Glomerular endothelial cell (primary cell): ENCODE measurements around the gene MBTD1. TPM values are rescaled to one million over a fixed set of nuclear protein-coding genes. Genes with fewer than 3 reads are reported as not detected.

Experiments used
- DNase-seq: peaks from one replicate; pipeline ENCODE4 v3.0.0-alpha.2; 2011; ENCODE audit warnings: low read depth, low spot score; ENCODE audit errors: extremely low read depth
- total RNA-seq: library from RNA; depleted of rRNA; stranded (reverse); fragments of >200 nt; gene quantifications from 2 replicates; pipeline ENCODE4 v1.2.3, GENCODE V29; 2015

Gene MBTD1
- total RNA-seq, 1 donor from 2014 or later = 11.4 TPM

DNA sequence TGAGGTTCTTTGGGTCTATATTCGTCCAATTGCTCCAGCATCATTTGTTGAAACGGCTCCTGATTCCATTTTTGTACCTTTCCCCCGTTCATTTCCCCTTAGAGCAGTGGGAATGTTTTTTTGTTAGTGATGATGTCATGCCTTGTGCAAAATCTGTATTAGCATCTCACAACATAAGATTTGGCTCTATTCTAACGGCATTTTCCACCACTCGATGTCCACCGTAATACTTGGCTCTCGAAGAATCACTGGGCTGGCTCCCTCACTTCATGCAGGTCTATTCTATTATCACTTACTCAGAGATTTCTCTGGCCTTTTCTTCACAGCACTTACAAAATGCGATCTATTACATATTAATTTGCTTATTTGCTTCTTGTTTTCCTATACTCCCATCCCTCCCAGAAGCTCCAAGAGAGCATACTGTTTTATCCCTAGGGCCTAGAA, 107.1 kb downstream of the MBTD1 start:
- DNase-seq = no peak

DNA sequence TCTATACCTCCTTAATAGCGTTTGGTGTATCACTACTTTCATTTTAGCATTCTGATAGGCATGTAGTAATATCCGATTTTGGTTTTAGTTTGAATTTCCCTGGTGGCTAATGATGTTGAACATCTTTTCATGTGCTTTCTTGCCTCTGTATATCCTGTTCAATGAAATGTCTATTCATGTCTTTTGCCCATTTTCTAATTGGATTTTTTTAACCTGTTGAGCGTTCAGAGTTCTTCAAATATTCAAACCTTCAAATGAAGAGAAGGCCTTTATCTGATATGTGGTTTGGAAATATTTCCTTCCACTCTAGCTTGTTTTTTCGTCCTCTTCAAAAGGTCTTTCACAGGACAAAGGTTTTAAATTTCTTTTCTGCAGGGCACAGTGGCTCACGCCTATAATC, 108.9 kb downstream of the MBTD1 start:
- no peak for DNase-seq

DNA sequence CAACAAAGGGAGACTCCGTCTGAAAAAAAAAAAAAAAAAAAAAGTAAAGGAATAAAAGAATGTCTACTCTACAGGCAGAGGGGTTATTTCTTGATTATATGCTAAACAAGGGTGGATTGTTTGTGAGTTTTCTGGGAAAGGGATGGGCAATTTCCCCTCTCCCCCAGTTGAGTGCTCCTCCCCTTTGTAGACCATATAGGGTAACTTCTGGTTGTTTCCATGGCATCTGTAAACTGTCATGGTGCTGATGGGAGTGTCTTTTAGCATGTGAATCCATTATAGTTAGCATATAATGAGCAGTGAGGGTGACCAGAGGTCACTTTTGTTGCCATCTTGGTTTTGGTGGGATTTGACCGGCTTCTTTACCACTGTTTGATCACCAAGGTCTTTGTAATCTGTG, 110.7 kb downstream of the MBTD1 start:
- no peak for DNase-seq

DNA sequence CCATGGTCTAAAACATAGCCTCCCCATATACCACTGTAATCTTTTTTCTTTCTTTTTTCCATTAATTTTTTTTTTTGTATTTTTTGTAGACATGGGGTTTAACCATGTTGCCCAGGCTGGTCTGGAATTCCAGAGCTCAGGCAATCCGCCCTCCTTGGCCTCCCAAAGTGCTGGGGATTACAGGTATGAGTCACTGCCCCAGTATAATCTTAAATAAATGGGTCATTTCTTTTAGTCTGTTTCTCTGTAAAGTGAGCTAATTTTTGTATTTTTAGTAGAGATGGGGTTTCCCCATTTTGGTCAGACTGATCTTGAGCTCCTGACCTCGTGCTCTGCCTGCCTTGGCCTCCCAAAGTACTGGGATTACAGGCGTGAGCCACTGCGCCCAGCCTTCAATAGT, 112.2 kb downstream of the MBTD1 start:
- no peak for DNase-seq

DNA sequence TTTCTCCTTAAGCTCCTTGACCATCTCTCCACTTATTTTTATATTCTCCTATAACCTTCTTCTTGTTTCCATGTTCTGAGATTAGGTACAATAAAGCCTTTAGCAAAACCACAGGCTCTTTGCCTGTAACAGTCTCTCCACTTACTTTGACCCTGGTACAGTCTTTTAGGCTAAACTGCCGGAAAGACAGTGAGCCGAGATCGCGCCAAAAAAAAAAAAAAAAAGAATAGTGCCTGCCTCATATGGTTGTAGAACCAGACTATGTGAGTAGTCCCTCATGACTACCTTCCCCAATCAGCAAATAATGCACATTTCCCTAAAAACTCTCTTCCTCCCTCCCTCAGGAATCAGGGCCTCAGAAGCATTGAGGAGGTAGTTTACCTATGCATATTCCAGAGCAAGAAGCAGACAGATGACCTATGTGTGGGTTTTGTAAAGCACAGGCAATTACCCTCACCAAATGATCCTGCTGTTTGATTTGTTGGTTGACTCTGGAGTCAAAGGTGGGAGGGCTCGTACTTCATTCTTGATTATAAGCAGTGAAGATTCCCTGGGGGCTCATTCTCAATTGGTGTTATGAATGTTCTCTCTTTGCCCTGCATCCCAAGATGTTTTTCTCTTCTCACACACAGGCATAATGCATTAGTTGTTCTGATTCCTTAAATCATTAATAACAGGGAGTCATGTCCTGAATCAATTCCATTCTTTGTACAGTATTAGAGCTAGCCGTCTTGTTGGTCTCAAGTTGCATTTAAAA, 115.4 kb downstream of the MBTD1 start:
- DNase-seq = no peak

DNA sequence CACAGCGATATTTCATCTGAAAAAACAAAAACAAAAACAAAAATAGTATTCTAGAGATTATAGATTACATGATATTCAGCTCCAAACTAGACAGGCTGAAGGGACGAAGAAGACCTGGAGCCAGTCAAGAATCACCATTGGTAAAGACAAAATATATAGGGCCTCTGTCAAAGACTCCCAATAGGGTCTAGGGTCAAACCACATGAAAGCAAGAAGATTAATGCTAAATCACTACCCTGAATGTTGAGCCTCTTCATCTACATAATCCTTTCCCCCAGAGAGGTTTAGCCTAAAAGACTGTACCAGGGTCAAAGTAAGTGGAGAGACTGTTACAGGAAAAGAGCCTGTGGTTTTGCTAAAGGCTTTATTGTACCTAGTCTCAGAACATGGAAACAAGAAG, 117.3 kb downstream of the MBTD1 start:
- DNase-seq = no peak

DNA sequence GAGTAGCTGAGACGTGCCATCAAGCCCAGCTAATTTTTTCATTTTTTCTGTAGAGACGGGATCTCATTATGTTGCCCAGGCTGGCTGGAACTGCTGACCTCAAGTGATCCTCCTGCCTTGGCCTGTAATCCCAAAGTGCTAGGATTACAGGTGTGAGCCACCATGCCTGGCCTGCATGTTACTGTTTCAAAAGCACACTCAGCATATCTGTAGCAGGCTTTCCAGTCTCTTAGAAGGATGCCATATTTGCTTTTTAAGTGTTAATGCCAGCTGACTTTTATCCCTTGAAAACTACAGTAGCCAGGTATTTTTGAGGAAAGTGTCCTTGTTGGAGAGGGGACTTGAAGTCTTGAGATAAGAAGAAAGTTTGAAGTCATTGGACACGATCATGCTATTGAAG, 123.9 kb downstream of the MBTD1 start:
- no peak for DNase-seq

DNA sequence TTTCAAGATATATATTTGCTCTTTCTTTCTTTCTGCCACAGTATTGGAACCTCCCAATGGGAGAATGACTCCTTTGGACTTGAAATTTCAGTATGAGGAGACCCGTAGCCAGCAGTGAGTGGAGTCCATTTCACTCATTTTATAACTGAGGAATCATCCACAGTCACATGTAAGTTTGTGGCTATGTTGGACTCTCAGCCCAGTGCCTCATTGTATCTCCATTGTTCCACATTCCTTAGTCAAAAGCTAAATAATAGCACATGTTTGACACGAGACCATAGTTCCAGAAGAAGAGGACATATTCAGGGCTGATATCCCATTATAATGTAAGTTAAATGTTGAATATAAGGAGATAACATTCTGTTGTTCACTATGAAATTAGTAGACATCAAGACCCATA, 126.5 kb downstream of the MBTD1 start:
- DNase-seq = no peak

DNA sequence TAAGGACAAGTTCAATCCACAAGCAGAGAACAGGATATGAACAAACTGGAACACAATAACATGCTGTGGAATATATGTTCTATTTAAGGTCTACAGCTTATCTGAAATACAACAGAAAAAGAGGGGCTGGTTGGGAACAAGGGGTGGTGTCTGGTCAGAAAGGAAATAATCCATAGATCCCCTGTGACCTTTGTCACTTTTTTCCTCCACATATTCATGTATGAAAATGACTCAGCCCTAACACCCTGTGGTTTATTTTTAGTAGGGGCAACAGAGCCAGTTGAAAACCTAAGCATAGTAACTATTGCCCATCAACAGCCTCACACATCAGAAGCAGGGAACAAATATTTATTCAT, 126.9 kb downstream of the MBTD1 start:
- DNase-seq = no peak

DNA sequence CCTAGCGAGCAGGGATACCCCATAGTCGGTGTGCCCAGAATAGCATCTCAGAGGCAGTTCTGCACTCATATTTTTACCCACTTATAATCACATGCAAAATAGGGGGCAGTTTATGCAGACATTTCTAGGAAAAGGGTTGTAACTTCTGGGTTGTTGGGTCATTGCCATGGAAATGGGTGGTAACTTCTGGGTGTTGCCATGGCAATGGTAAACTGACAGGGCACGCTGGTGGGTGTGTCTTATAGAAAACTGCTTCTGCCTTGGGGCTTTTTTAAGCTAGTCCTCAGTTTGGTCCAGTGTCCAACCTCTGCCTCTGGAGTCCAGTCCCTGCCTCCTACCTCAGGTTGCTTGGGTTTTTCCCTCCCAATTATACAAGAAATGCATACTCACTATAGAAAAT, 131.8 kb downstream of the MBTD1 start:
- no peak for DNase-seq

Other genes with a start within 250 kb of the MBTD1 start
- gene SPAG9, start 139.2 kb downstream of the MBTD1 start, total RNA-seq = 53.1 and 117 TPM in 2 replicates
- gene NME1, start 106.5 kb downstream of the MBTD1 start, total RNA-seq = 127 and 150 TPM in 2 replicates
- 537 and 803 TPM in 2 replicates for gene NME2, start 93.6 kb downstream of the MBTD1 start, total RNA-seq
- gene UTP18, start 497 bp upstream of the MBTD1 start, total RNA-seq = 26.4 and 29.4 TPM in 2 replicates